OCI-LY1 (cell line): ENCODE results near the gene ZNF777.

Experiments used
- EZH2 ChIP-seq: fragments of 200-600 bp; sonication (generic), shearing (Covaris generic); IDR thresholded peaks from 2 replicates; pipeline ENCODE4 v1.8.0; 2017; ENCODE audit warnings: borderline replicate concordance, mixed run types, mild to moderate bottlenecking, antibody characterized with exemption, low read length, moderate library complexity, mixed read lengths
- TF ChIP-seq, protein P1 (sequence below): fragments of 200-600 bp; sonication (generic), shearing (Covaris generic); IDR thresholded peaks from 2 replicates; pipeline ENCODE4 v1.5.1; 2017; ENCODE audit warnings: mild to moderate bottlenecking, antibody characterized with exemption, low read length, moderate library complexity, mixed read lengths

- TF ChIP-seq, protein P1, sequence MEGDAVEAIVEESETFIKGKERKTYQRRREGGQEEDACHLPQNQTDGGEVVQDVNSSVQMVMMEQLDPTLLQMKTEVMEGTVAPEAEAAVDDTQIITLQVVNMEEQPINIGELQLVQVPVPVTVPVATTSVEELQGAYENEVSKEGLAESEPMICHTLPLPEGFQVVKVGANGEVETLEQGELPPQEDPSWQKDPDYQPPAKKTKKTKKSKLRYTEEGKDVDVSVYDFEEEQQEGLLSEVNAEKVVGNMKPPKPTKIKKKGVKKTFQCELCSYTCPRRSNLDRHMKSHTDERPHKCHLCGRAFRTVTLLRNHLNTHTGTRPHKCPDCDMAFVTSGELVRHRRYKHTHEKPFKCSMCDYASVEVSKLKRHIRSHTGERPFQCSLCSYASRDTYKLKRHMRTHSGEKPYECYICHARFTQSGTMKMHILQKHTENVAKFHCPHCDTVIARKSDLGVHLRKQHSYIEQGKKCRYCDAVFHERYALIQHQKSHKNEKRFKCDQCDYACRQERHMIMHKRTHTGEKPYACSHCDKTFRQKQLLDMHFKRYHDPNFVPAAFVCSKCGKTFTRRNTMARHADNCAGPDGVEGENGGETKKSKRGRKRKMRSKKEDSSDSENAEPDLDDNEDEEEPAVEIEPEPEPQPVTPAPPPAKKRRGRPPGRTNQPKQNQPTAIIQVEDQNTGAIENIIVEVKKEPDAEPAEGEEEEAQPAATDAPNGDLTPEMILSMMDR: peak; percentile 30; the same call in 1 of the 2 replicates
- no peak for TF ChIP-seq EZH2
Observed at GRCh38 chr7:149489391-149490024, 28.6 kb upstream of the ZNF777 start.
